ENCODE data around the gene TMEM263. TPM values are rescaled to one million over a fixed set of nuclear protein-coding genes. Genes with fewer than 3 reads are reported as not detected.

The TMEM263 gene
- polyA plus RNA-seq, 1 donor from 2014 or later = 27.1 TPM

- Histone ChIP-seq H3K36me3 (ENCODE audit: insufficient read depth, low read length) (peaks cover 14% of the 10 kb centered on the region), H4K20me1 (ENCODE audit: insufficient read depth) (no peaks in the 10 kb centered on the region), H3K9ac (ENCODE audit: low read length) (no peak overlapping the region), H3K27ac (ENCODE audit: low read length) (no peak overlapping the region), H3F3A (ENCODE audit: insufficient read depth, low read length, poor library complexity, severe bottlenecking) (no peaks in the 10 kb centered on the region), H3K4me2 (ENCODE audit: low read length) (no peak overlapping the region), H3K79me2 (replicated peaks; ENCODE audit: insufficient read depth, low read length) (no peaks in the 10 kb centered on the region), H3K27me3 (ENCODE audit: insufficient read depth, low read depth, low read length) (no peaks in the 10 kb centered on the region), H3K4me3 (ENCODE audit: low read length) (no peak overlapping the region), H2AFZ (ENCODE audit: low read depth, low read length) (no peak overlapping the region), H3K9me3 (ENCODE audit: low read length) (no peaks in the 10 kb centered on the region), H3K9me2 (ENCODE audit: insufficient read depth, low read length) (no peaks in the 10 kb centered on the region)
- no peak for TF ChIP-seq TAF1 (IDR thresholded peaks at IDR 0.05; ENCODE audit: low read depth)
- TF ChIP-seq RAD21 (conservative IDR thresholded peaks at IDR 0.05) = no peak
- TF ChIP-seq SMC3 (conservative IDR thresholded peaks at IDR 0.05; ENCODE audit: poor library complexity) = no peak
- no peak for TF ChIP-seq EZH2 (IDR thresholded peaks at IDR 0.05; ENCODE audit: borderline replicate concordance, insufficient read depth, low read length, poor library complexity, severe bottlenecking)
- TF ChIP-seq POLR2AphosphoS5 (IDR thresholded peaks at IDR 0.05) = no peak
- no peak for TF ChIP-seq MXI1 (conservative IDR thresholded peaks at IDR 0.05; ENCODE audit: poor library complexity, severe bottlenecking)
- TF ChIP-seq EP300 (conservative IDR thresholded peaks at IDR 0.05; ENCODE audit: poor library complexity, severe bottlenecking) = no peak
- TF ChIP-seq, protein P1, sequence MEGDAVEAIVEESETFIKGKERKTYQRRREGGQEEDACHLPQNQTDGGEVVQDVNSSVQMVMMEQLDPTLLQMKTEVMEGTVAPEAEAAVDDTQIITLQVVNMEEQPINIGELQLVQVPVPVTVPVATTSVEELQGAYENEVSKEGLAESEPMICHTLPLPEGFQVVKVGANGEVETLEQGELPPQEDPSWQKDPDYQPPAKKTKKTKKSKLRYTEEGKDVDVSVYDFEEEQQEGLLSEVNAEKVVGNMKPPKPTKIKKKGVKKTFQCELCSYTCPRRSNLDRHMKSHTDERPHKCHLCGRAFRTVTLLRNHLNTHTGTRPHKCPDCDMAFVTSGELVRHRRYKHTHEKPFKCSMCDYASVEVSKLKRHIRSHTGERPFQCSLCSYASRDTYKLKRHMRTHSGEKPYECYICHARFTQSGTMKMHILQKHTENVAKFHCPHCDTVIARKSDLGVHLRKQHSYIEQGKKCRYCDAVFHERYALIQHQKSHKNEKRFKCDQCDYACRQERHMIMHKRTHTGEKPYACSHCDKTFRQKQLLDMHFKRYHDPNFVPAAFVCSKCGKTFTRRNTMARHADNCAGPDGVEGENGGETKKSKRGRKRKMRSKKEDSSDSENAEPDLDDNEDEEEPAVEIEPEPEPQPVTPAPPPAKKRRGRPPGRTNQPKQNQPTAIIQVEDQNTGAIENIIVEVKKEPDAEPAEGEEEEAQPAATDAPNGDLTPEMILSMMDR (IDR thresholded peaks at IDR 0.05; ENCODE audit: poor library complexity, severe bottlenecking) = no peak
- TF ChIP-seq, protein P2, sequence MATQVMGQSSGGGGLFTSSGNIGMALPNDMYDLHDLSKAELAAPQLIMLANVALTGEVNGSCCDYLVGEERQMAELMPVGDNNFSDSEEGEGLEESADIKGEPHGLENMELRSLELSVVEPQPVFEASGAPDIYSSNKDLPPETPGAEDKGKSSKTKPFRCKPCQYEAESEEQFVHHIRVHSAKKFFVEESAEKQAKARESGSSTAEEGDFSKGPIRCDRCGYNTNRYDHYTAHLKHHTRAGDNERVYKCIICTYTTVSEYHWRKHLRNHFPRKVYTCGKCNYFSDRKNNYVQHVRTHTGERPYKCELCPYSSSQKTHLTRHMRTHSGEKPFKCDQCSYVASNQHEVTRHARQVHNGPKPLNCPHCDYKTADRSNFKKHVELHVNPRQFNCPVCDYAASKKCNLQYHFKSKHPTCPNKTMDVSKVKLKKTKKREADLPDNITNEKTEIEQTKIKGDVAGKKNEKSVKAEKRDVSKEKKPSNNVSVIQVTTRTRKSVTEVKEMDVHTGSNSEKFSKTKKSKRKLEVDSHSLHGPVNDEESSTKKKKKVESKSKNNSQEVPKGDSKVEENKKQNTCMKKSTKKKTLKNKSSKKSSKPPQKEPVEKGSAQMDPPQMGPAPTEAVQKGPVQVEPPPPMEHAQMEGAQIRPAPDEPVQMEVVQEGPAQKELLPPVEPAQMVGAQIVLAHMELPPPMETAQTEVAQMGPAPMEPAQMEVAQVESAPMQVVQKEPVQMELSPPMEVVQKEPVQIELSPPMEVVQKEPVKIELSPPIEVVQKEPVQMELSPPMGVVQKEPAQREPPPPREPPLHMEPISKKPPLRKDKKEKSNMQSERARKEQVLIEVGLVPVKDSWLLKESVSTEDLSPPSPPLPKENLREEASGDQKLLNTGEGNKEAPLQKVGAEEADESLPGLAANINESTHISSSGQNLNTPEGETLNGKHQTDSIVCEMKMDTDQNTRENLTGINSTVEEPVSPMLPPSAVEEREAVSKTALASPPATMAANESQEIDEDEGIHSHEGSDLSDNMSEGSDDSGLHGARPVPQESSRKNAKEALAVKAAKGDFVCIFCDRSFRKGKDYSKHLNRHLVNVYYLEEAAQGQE (IDR thresholded peaks at IDR 0.05; ENCODE audit: borderline replicate concordance) = no peak
These were observed 17.8 kb downstream of the TMEM263 start for GRCh38 chr12:106973545-106973944.

GRCh38 chr12:106974511-106974910 lies 18.8 kb downstream of the TMEM263 start:
- Histone ChIP-seq H3K27me3 (ENCODE audit: insufficient read depth, low read depth, low read length) (no peaks in the 10 kb centered on the region), H3K9me3 (ENCODE audit: low read length) (no peaks in the 10 kb centered on the region), H3K79me2 (replicated peaks; ENCODE audit: insufficient read depth, low read length) (no peaks in the 10 kb centered on the region), H3K4me3 (ENCODE audit: low read length) (no peak overlapping the region), H3F3A (ENCODE audit: insufficient read depth, low read length, poor library complexity, severe bottlenecking) (no peaks in the 10 kb centered on the region), H3K36me3 (ENCODE audit: insufficient read depth, low read length) (peaks cover 14% of the 10 kb centered on the region), H3K27ac (ENCODE audit: low read length) (no peak overlapping the region), H3K9ac (ENCODE audit: low read length) (no peak overlapping the region), H3K4me2 (ENCODE audit: low read length) (no peak overlapping the region), H3K9me2 (ENCODE audit: insufficient read depth, low read length) (no peaks in the 10 kb centered on the region), H2AFZ (ENCODE audit: low read depth, low read length) (no peak overlapping the region), H4K20me1 (ENCODE audit: insufficient read depth) (no peaks in the 10 kb centered on the region)
- TF ChIP-seq, protein P2 (IDR thresholded peaks at IDR 0.05; ENCODE audit: borderline replicate concordance) = no peak
- TF ChIP-seq MXI1 (conservative IDR thresholded peaks at IDR 0.05; ENCODE audit: poor library complexity, severe bottlenecking) = no peak
- TF ChIP-seq TAF1 (IDR thresholded peaks at IDR 0.05; ENCODE audit: low read depth) = no peak
- TF ChIP-seq SMC3 (conservative IDR thresholded peaks at IDR 0.05; ENCODE audit: poor library complexity) = no peak
- TF ChIP-seq EP300 (conservative IDR thresholded peaks at IDR 0.05; ENCODE audit: poor library complexity, severe bottlenecking) = no peak
- no peak for TF ChIP-seq POLR2AphosphoS5 (IDR thresholded peaks at IDR 0.05)
- no peak for TF ChIP-seq EZH2 (IDR thresholded peaks at IDR 0.05; ENCODE audit: borderline replicate concordance, insufficient read depth, low read length, poor library complexity, severe bottlenecking)
- TF ChIP-seq, protein P1 (IDR thresholded peaks at IDR 0.05; ENCODE audit: poor library complexity, severe bottlenecking) = no peak
- no peak for TF ChIP-seq RAD21 (conservative IDR thresholded peaks at IDR 0.05)
